Breast epithelium (tissue), 4 donors: Measurements from ENCODE around the gene SRP72. TPM values are rescaled to one million over a fixed set of nuclear protein-coding genes. Genes with fewer than 3 reads are reported as not detected.

Experiments
- DNase-seq, 2 donors: peaks; one replicate each; pipeline ENCODE4 v3.0.0-alpha.2; 2019; ENCODE audit warnings: low spot score in 2 of 2
- H3K27ac ChIP-seq, 2 donors: fragments of 200-600 bp; sonication (generic) in 1 of 2; one replicate each; pipeline ENCODE4 v1.5.1; 2016 to 2019; ENCODE audit warnings: mild to moderate bottlenecking in 1 of 2
- H3K27me3 ChIP-seq, 2 donors: fragments of 200-600 bp; sonication (generic) in 1 of 2; one replicate each; pipeline versions ENCODE4 v1.5.1 to v1.6.0; 2017 to 2019; ENCODE audit warnings: control low read depth in 1 of 2, mild to moderate bottlenecking in 1 of 2
- H3K36me3 ChIP-seq: fragments of 200-600 bp; one replicate; pipeline ENCODE4 v1.5.1; 2019
- H3K4me1 ChIP-seq, 2 donors: fragments of 200-600 bp; sonication (generic); one replicate each; pipeline ENCODE4 v1.5.1; 2016 to 2019; ENCODE audit warnings: control low read depth in 1 of 2
- H3K4me3 ChIP-seq, 3 donors: fragments of 200-600 bp; sonication (generic); 1 replicate in 2 of 3; 2 replicates in 1 of 3; pipeline ENCODE4 v1.5.1; 2016 to 2019; ENCODE audit warnings: mild to moderate bottlenecking in 3 of 3, moderate library complexity in 2 of 3
- H3K9me3 ChIP-seq, 2 donors: fragments of 200-600 bp; sonication (generic) in 1 of 2; one replicate each; pipeline ENCODE4 v1.5.1; 2016 to 2019; ENCODE audit warnings: control low read depth in 1 of 2
- POLR2A ChIP-seq: fragments of 450-650 bp; IDR thresholded peaks from one replicate; pipeline ENCODE4 v1.6.1; 2016; ENCODE audit warnings: antibody characterized with exemption, mild to moderate bottlenecking, moderate library complexity
- POLR2AphosphoS5 ChIP-seq, 3 donors: sonication (generic); formaldehyde crosslinking; IDR thresholded peaks; one replicate each; pipeline ENCODE4 v1.6.1; 2017; ENCODE audit warnings: antibody characterized with exemption in 3 of 3
- intact Hi-C: fragments of 100-400 bp; cut with DNase I; formaldehyde crosslinking; loops from one replicate; pipeline ENCODE4 v1.15.1; 2023; ENCODE audit warnings: low total_unique reads
- total RNA-seq, 3 donors: library from RNA; depleted of rRNA; stranded (reverse); fragments of >200 nt; gene quantifications; one replicate each; pipeline ENCODE4 v1.1.0, GENCODE V29; 2016
- TF ChIP-seq, protein P1 (sequence below), 3 donors: fragments of 450-650 bp; IDR thresholded peaks; one replicate each; pipeline ENCODE4 v1.5.1; 2016 to 2017; ENCODE audit warnings: antibody characterized with exemption in 3 of 3, mild to moderate bottlenecking in 3 of 3, moderate library complexity in 3 of 3

Gene SRP72
- total RNA-seq, 3 donors from 2014 or later: 60.6 to 74.8 (median 71.8) TPM

- TF ChIP-seq POLR2AphosphoS5 (IDR thresholded peaks at IDR 0.05) (no peak), POLR2A (no peak)
- TF ChIP-seq, protein P1, sequence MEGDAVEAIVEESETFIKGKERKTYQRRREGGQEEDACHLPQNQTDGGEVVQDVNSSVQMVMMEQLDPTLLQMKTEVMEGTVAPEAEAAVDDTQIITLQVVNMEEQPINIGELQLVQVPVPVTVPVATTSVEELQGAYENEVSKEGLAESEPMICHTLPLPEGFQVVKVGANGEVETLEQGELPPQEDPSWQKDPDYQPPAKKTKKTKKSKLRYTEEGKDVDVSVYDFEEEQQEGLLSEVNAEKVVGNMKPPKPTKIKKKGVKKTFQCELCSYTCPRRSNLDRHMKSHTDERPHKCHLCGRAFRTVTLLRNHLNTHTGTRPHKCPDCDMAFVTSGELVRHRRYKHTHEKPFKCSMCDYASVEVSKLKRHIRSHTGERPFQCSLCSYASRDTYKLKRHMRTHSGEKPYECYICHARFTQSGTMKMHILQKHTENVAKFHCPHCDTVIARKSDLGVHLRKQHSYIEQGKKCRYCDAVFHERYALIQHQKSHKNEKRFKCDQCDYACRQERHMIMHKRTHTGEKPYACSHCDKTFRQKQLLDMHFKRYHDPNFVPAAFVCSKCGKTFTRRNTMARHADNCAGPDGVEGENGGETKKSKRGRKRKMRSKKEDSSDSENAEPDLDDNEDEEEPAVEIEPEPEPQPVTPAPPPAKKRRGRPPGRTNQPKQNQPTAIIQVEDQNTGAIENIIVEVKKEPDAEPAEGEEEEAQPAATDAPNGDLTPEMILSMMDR (IDR thresholded peaks at IDR 0.05): no peak
- H3K4me1 ChIP-seq: no peaks in the 10 kb centered on the region
- intact Hi-C loops: no loop called here
- H3K36me3 ChIP-seq: no peaks in the 10 kb centered on the region
- no peak overlapping the region for H3K4me3 ChIP-seq
- H3K27me3 ChIP-seq: no peaks in the 10 kb centered on the region
- no peak for DNase-seq
- H3K9me3 ChIP-seq: no peaks in the 10 kb centered on the region
- no peak overlapping the region for H3K27ac ChIP-seq
Measured at GRCh38 chr4:56427179-56427578, 40.2 kb upstream of the SRP72 start.

GRCh38 chr4:56430203-56430602 lies 37.2 kb upstream of the SRP72 start:
- no peak for DNase-seq
- Histone ChIP-seq H3K27me3 (no peaks in the 10 kb centered on the region), H3K9me3 (no peaks in the 10 kb centered on the region), H3K27ac (no peak overlapping the region), H3K4me3 (no peak overlapping the region), H3K4me1 (no peaks in the 10 kb centered on the region), H3K36me3 (no peaks in the 10 kb centered on the region)
- intact Hi-C loops: loop anchor here (10.0 kb wide), 1 partner anchor 115 kb away; no protein-coding TSS in a partner anchor
- TF ChIP-seq POLR2A (no peak), POLR2AphosphoS5 (IDR thresholded peaks at IDR 0.05) (no peak)
- TF ChIP-seq, protein P1 (IDR thresholded peaks at IDR 0.05): no peak

- no peak overlapping the region for H3K27ac ChIP-seq
- no peaks in the 10 kb centered on the region for H3K4me1 ChIP-seq
- H3K36me3 ChIP-seq: no peaks in the 10 kb centered on the region
- DNase-seq: no peak
- no peaks in the 10 kb centered on the region for H3K9me3 ChIP-seq
- no peak for TF ChIP-seq POLR2AphosphoS5 (IDR thresholded peaks at IDR 0.05)
- no peak for TF ChIP-seq POLR2A
- TF ChIP-seq, protein P1 (IDR thresholded peaks at IDR 0.05): no peak
- intact Hi-C loops: loop anchor here (10.0 kb wide), 1 partner anchor 112 kb away; no protein-coding TSS in a partner anchor
- H3K4me3 ChIP-seq: no peak overlapping the region
- H3K27me3 ChIP-seq: no peaks in the 10 kb centered on the region
Measured at GRCh38 chr4:56433280-56433679, 34.1 kb upstream of the SRP72 start.

DNA sequence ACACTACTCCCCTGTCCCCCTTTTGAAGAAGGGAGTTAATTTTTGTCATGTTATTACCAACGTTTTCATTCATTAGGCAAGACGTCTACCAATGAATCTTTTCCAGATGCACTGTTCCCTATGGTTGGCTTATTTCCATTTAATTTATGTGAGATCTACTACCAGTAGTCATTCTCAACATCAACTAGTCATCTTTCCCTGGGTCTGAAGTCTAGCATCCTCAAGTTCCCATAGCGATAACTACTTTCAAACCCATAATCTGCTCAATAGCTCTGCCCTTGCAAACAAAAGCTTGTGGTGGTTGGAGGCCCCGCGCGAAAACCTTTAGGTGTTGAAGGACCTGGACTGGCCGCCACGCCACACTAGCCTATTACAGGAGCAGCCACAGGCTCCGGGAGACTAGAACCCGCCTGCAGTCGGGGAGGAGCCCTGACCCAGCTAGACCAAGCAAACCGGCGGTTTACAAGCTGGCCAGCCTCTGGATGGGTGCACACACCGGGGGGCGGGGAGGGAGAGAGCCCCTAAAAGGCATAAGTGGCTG lies 32.7 kb upstream of the SRP72 start:
- H3K4me3 ChIP-seq: peak overlapping the region; percentile 62 to 91 (median 80)
- intact Hi-C loops: loop anchor here (10.0 kb wide), 1 partner anchor 110 kb away; no protein-coding TSS in a partner anchor
- H3K36me3 ChIP-seq: no peaks in the 10 kb centered on the region
- no peaks in the 10 kb centered on the region for H3K4me1 ChIP-seq
- peak overlapping the region; percentile 89 to 94 for H3K27ac ChIP-seq
- H3K9me3 ChIP-seq: no peaks in the 10 kb centered on the region
- H3K27me3 ChIP-seq: no peaks in the 10 kb centered on the region
- peak in 1 of 2 donors; percentile 27 for DNase-seq
- no peak for TF ChIP-seq POLR2A
- no peak for TF ChIP-seq POLR2AphosphoS5 (IDR thresholded peaks at IDR 0.05)
- TF ChIP-seq, protein P1 (IDR thresholded peaks at IDR 0.05): no peak

DNA sequence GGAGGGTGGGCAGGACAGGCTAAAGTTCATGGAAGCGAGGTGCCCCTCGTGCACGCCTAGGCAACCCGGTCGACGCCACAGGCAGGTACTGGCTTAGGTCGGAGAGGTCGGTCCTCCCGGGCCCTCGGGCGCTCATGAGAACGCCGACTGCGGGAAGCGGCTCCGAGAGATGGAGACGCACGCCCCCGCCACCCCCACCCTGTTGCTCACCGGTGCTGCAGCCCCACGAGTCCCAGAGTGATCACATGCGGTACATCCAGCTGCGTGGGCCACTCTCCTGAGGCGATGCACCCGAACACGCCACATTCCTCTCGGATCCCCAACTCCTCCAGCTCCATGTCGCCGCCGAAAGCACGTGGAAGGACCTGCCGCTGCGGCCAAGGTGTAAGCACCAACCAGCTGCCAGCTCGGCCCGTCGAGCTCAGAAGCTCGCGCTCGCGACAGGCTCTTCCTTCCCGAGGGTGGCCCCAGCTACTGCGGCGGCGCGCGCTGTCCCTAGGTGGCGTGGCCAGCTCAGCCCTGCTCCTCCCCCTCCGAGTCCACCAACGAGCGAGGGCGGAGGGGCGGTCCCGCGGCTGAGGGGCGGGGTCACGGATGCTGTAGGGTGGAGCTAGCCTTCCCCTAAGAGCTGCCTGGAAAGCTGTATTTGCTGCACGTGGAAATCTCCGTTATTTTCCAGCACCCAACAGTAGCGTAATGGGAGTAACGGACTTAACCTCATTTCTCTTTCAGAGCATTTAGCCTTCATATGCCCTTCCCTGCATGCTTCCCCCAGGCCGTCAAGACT lies 32.1 kb upstream of the SRP72 start, which contains the start of gene PPAT:
Gene PPAT (minus strand): TSS at position 476 of the 787 bp plus-strand sequence. CDS start 138 bp downstream, at position 338.
- H3K4me1 ChIP-seq: no peaks in the 10 kb centered on the region
- no peaks in the 10 kb centered on the region for H3K9me3 ChIP-seq
- no peaks in the 10 kb centered on the region for H3K36me3 ChIP-seq
- H3K27ac ChIP-seq: peak within 1 kb of the TSS; percentile 89 to 94
- H3K4me3 ChIP-seq: peak within 1 kb of the TSS; percentile 62 to 91 (median 80)
- intact Hi-C loops: loop anchor here (10.0 kb wide), 1 partner anchor 109 kb away; no protein-coding TSS in a partner anchor
- H3K27me3 ChIP-seq: no peaks in the 10 kb centered on the region
- TF ChIP-seq, protein P1 (IDR thresholded peaks at IDR 0.05): peak in 2 of 3 donors; percentile 10 to 45
- TF ChIP-seq POLR2A (no peak), POLR2AphosphoS5 (IDR thresholded peaks at IDR 0.05) (peak in 2 of 3 donors; percentile 51 to 57)
- peak; percentile 96 to 97 for DNase-seq
